ENCODE measurements around the gene TMEM217.

TMEM217 gene

DNA sequence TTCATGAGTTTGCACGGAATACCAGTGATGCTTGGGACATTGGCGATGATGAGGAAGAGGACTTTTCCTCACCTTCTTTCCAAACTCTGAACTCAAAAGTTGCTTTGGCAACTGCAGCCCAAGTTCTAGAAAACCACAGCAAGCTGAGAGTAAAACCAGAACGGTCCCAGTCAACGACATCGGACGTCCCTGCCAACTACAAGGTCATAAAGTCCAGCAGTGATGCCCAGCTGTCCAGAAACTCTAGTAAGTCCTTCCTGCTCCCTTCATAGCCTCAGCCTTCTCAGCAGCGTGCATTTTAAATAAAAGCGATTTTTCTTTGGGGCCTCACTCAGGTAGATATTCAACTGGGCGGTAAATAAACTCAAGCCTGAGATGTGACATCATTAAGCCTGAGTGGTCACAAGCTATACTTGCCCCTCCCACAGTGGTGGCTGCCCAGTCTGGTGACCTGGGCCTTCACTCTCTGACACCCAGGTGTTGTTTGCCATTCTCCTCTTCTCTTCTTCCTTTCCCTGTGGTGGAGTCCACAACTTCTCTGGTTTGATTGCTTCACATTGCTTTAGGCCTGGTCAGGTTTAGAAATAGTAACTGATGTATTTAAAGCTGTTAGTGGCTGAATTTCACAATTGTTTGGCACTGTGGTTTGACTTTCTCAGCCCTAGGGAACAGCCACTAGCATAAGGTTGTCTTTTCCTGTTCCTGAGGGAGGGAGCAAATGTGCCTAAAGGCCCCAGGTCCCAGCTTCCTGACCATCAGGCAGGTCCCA is 21.6 kb upstream of the TMEM217 start:
- no peak for DNase-seq

DNA sequence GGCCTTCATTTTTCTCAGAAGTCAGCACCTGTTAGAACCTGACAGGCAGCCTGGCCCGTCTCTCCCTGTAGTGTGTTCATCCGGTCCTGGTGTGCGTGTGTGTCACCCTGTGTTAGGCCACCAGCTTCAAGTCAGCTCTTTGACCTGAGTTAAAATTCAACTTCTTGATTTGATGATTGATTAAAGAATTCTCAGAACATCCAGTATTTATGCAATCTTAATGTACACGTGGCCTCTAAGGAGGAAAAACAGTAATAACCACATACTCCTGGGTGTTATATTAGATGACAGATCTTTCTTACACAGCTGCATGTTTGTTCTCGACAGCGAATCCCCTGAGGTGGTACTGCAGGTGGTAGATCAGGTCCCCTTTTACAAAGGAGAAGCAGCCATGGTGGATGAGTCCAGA is 19.1 kb upstream of the TMEM217 start:
- no peak for DNase-seq

DNA sequence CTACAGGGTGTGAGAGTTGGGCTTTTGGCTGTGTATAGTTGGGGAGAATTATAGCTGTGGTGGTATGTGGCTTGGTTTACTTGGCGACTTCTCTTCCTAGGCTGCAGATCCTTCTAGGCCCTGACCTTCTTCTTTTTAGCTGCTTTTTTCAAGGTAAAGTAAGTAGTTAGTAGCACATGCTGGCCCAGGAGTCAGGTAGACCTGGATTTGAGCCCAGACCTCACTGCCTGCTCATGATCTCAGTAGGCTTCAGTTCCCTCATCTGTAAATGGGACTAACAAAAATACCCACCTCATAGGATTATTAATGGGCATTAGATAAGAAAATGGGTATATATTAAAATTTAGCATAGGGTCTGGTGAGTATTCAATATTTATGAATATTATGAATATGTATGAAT is 17.4 kb upstream of the TMEM217 start:
- DNase-seq, result no peak

GRCh38 chr6:37273690-37274089 is 15.7 kb upstream of the TMEM217 start:
- DNase-seq, result no peak

DNA sequence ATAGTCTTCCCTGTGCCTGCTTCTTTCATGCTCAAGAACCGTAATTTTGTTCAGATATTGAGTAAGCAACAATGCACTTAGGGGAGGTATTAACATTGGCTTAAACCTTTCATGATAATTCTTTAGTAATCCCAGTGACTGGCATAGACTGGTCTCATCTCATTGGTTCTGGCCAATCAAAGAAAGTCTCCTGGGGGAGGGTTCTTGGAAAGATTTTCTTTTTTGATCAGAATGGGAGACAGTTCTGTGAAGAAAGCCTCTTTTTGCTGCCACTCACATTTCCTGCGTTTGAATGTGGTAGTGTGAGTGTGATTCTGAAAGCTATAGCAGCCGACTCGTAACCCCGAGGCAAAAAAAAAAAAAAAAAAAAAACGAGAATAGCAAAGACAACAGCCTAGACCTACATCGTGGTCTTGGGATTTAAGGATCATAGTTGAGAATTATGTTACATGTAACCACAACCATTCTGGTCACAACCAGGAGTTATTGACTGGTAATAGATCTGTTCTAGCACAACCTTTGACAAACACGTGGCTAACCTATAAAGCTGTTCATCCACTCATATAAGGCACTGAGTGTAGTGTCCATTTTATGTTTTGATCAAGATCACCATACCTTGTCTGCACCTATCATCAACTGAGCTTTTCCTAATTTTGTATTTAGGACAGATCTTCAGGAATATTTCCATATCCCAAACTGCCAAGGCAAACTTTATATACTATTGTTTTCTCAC is 15.1 kb upstream of the TMEM217 start:
- no peak for DNase-seq

DNA sequence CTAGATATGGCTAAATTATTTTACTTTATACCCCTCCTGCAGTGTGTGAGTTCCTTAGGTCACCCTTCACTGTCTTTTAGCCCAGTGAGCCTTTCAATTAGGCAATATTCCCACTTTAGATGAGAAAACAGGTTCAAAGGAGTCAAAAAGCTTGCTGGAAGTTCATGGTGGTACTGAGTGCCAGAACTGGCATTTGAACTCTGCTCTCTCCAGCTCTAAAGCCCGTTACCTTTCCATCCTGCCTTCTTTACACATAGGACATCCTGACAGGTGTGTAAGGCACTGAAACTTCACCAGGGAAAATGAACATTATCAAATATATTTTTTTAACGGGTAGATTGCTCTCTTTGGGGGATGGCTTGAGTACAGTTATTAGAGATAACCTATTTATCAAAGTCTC is 11.2 kb upstream of the TMEM217 start:
- DNase-seq, result no peak

DNA sequence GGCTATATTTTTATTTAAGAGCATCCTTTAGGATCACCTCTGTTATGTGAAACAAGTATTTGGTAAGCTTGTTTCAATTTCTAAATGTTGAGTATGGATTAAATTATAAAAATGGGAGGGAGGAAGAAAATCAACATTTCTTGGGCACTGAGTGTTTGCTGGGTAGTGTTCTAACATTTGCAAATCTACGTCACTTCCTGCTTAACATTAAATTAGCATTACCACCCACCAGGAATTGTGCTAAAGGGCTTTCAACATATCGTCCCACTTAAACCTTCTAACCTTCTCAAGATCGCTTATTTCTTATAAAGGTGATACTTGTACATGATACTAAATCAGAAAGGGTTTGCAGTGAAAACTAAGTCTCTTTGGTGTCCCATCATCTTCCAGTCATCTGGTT is 7.9 kb upstream of the TMEM217 start:
- no peak for DNase-seq

GRCh38 chr6:37265001-37265400 is 7.1 kb upstream of the TMEM217 start:
- DNase-seq, result no peak

- DNase-seq, result no peak
These were observed 4.6 kb upstream of the TMEM217 start for GRCh38 chr6:37262446-37263026.

DNA sequence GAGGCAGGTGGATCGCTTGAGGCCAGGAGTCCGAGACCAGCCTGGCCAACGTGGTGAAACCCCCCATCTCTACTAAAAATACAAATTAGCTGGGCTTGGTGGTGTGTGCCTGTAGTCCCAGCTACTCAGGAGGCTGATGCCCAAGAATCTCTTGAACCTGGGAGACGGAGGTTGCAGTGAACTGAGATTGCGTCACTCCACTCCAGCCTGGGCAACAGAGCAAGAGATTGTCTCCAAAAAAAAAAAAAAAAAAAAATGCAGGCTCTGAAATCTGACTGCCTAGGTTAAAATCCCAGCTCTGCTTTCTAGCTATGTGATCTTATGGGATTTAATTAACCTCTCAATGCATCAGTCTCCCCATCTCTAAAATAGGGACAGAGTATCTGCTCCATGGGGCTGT is 3.3 kb upstream of the TMEM217 start:
- no peak for DNase-seq

DNA sequence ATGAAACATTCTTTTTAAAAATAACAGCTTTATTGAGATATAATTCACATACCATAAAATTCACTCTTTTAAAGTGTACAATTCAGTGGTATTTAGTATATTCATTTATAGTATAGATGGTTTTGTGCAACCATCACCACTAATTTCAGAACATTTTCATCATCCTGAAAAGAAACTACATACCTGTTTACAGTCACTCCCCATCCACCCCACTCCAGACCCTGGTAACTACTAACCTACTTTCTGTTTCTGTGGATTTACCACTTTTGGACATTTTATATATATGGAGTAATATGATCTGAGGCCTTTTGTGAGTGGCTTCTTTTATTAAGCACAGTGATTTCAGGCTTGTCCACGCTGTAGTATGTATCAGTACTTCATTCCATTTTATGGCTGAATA is 2.5 kb upstream of the TMEM217 start:
- DNase-seq, result no peak

GRCh38 chr6:37260040-37260439 is 2.1 kb upstream of the TMEM217 start:
- no peak for DNase-seq

GRCh38 chr6:37259191-37259590 is 1.2 kb upstream of the TMEM217 start:
- no peak for DNase-seq

DNA sequence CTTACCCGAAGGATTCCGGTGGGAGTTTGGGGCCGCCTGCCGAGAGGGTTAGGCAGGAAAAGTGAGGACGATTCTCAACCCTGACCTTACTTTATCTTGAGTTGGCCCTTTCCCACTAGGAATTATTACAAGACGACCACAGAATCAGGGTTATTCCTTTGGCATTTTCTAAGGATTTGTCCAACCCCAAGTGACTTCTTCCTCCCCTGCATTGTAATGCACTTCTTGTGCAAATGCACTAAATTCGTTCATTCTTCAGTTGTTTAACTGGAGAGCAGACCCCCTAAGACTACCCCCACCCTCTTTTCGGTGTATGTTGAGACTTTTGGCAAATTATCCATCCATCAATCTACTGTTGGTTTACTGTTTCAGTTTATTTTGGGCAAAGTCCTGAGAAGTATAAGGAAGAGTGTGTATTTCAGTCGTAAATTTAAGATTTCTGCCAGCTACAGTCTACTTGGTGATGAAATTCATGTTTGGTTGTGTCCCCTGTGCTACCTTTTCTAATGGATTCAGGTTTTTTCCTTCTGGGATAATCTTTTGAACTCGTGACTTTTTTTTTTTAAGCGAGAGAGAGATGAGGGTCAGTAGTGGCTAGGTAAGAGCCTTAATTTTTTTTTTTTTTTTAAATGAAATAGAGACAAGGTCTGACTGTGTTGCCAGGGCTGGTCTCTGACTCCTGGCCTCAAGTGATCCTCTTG is 611 bp upstream of the TMEM217 start:
- peak; percentile 12 for DNase-seq

DNA sequence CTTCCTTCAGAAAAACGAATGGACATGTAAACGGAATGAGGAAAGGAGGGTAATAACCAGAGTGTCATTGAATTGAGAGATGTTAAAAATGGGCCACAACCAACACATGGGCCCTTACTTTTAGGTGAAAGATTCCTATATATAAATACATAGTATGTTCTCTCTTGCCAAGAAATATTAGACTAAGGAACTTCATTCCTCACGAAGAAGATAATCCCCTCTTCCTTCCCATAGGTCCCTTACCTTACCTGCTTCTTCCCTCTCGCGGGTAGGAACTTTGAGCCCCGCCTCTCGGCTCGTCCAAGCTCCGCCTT is 667 bp downstream of the TMEM217 start:
- DNase-seq, result no peak

- no peak for DNase-seq
These were observed 1.1 kb downstream of the TMEM217 start for GRCh38 chr6:37256692-37257319.

DNA sequence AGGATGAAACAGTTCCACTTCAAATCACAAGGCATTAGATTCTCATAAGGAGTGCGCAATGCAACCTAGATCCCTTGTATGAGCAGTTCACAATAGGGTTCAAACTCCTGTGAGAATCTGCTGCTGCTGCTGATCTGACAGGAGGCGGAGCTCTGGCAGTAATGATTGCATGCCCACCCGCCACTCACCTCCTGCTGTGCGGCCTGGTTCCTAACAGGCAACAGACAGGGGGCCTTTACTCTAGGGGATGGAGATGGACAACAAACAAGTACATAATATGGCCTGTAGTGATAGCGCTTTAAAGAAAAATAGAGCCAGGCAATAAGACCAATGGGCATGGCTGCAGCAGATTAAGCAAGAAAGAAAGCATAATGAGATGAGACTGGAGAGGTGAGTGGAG is 3.1 kb downstream of the TMEM217 start:
- DNase-seq, result no peak

GRCh38 chr6:37253486-37254007 is 4.4 kb downstream of the TMEM217 start:
- DNase-seq, result no peak

GRCh38 chr6:37251211-37251780 is 6.6 kb downstream of the TMEM217 start:
- no peak for DNase-seq

GRCh38 chr6:37244430-37245310 is 13.3 kb downstream of the TMEM217 start:
- peak; percentile 96 for DNase-seq

DNA sequence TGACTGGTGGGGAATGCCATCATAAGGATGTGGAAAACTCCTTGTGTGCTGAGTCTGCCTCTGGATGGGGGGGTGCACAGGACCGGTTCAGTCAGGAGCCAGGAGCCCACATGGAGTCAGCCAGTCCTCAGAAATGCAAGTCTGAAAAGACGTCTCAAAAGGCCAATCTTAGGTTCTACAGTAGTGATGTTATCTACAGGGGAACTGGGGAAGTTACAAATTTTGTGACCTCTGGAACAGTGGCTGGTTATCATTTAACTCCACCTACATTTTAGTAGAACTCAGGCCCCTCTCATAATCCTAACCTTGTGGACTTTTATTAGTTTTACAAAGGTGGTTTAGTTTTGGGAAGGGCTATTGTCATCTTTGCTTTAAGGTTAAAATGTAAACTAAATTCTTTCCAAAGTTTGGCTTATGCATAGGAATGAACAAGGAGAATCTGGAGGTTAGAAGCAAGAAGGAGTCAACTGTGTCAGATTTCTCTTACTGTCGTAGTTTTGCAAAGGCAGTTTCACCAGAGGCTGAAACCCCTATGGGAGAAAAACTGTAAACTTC is 14.1 kb downstream of the TMEM217 start:
- no peak for DNase-seq
